ENCODE measurements around the gene FOLR1. TPM values are rescaled to one million over a fixed set of nuclear protein-coding genes. Genes with fewer than 3 reads are reported as not detected.
A peak's percentile ranks its signal among the peaks of the same experiment; 100 is the strongest.

Gene FOLR1
- total and polyA plus RNA-seq, 9 of the 15 experiments (the other 6 are each of a cell fraction or from before 2014, with no cell fraction given) = 0.22 to 2.3 (median 1.0) TPM

- peaks cover 3 to 22% of the 10 kb centered on the region in 2 experiments; a peak in 4 of 5 replicates for H3K4me1 ChIP-seq (replicated peaks in 1 of 2; ENCODE audit: control insufficient read depth in 2 of 2, insufficient read depth in 2 of 2, low read length in 2 of 2)
- H3K4me2 ChIP-seq (ENCODE audit: insufficient read depth, low read length) = no peak overlapping the region
- no peaks in the 10 kb centered on the region for H3K36me3 ChIP-seq (ENCODE audit: control insufficient read depth, insufficient read depth, low read length)
- DNase-seq (ENCODE audit: extremely low read depth in 1 of 4, low spot score in 3 of 4) (peak in 1 of 4 experiments; percentile 16), FAIRE-seq (no peak), ATAC-seq (peak; percentile 72)
- H3K27ac ChIP-seq (ENCODE audit: extremely low read depth, low read depth, low read length) = no peak overlapping the region; the same call in 2 of the 3 replicates
- ChIA-PET CTCF (ENCODE audit: low intra/inter-chr PET ratio) (no interaction called here), POLR2A (interaction anchor here (0.5 to 1.7 kb wide), 5 partner anchors 12 to 133 kb away, joined by 3 to 6 read pairs (median 3); no protein-coding TSS in a partner anchor)
- WGBS (ENCODE audit: insufficient coverage, low coverage, missing lambda C conversion rate) = 37% methylated on average over 3 of the region's 3 CpGs
- no peaks in the 10 kb centered on the region; a peak in 1 of 5 replicates for H3K27me3 ChIP-seq (ENCODE audit: control insufficient read depth in 2 of 2, insufficient read depth in 2 of 2, low read length in 2 of 2)
- in situ Hi-C loops (cut with MboI) (loop anchor here (5.0 kb wide), 1 partner anchor 133 kb away; no protein-coding TSS in a partner anchor), intact Hi-C loops (cut with micrococcal nuclease) (no loop called here)
- H2AFZ ChIP-seq (ENCODE audit: low read depth, low read length) = peak overlapping the region; percentile 82
- no peak overlapping the region for H3K9ac ChIP-seq (ENCODE audit: insufficient read depth in 1 of 2, low read depth in 2 of 2, low read length in 2 of 2)
- H4K20me1 ChIP-seq (replicated peaks; ENCODE audit: control insufficient read depth, insufficient read depth, low read length) = no peaks in the 10 kb centered on the region
- H3K79me2 ChIP-seq (ENCODE audit: control insufficient read depth, insufficient read depth, low read length) = no peaks in the 10 kb centered on the region
- no peak overlapping the region for H3K4me3 ChIP-seq
- no TSS peak for BruUV-seq (replicated peaks)
- no peaks in the 10 kb centered on the region for H3K9me1 ChIP-seq (ENCODE audit: control insufficient read depth, insufficient read depth, low read length)
- H3K9me3 ChIP-seq (replicated peaks; ENCODE audit: control insufficient read depth, insufficient read depth, low read depth, low read length) = no peaks in the 10 kb centered on the region
- TF ChIP-seq MLX (CRISPR knock-in tag; conservative IDR thresholded peaks at IDR 0.05) = no peak
- TF ChIP-seq PYGO2 (tag; IDR thresholded peaks at IDR 0.05) = peak; percentile 47; the same call in 1 of the 2 replicates
- TF ChIP-seq ZNF384 (IDR thresholded peaks at IDR 0.05; ENCODE audit: low read depth, low read length) = no peak
- TF ChIP-seq CEBPG (CRISPR knock-in tag; IDR thresholded peaks at IDR 0.05) = peak; percentile 75
- peak in 1 of 2 experiments; percentile 88; a peak in 2 of 4 replicates for TF ChIP-seq CEBPG (tag; conservative IDR thresholded peaks at IDR 0.05 in 1 of 2, IDR thresholded peaks at IDR 0.05 in 1 of 2)
- no peak for TF ChIP-seq DIDO1 (tag; IDR thresholded peaks at IDR 0.05; ENCODE audit: low read depth)
- TF ChIP-seq ZNF146 (CRISPR knock-in tag; IDR thresholded peaks at IDR 0.05; ENCODE audit: unreplicated experiment) = no peak
- TF ChIP-seq ATF4 (CRISPR knock-in tag; IDR thresholded peaks at IDR 0.05) = 0 out of 2 replicates have a peak, but pooled peaks have one; percentile 37
- TF ChIP-seq POLR2H (tag; IDR thresholded peaks at IDR 0.05; ENCODE audit: low read depth) = peak; percentile 25; the same call in 1 of the 2 replicates
- no peak for TF ChIP-seq CSDE1 (IDR thresholded peaks at IDR 0.05)
- TF ChIP-seq L3MBTL2 (IDR thresholded peaks at IDR 0.05) = peak; percentile 58; the same call in 1 of the 2 replicates
- TF ChIP-seq ATF7 (IDR thresholded peaks at IDR 0.05) = peak; percentile 46; the same call in 1 of the 2 replicates
- 0 out of 2 replicates have a peak, but pooled peaks have one; percentile 8 for TF ChIP-seq ZNF76 (CRISPR knock-in tag; IDR thresholded peaks at IDR 0.05; ENCODE audit: borderline replicate concordance)
- TF ChIP-seq ZNF644 (tag; IDR thresholded peaks at IDR 0.05; ENCODE audit: low read depth) = no peak
- TF ChIP-seq, protein P1, sequence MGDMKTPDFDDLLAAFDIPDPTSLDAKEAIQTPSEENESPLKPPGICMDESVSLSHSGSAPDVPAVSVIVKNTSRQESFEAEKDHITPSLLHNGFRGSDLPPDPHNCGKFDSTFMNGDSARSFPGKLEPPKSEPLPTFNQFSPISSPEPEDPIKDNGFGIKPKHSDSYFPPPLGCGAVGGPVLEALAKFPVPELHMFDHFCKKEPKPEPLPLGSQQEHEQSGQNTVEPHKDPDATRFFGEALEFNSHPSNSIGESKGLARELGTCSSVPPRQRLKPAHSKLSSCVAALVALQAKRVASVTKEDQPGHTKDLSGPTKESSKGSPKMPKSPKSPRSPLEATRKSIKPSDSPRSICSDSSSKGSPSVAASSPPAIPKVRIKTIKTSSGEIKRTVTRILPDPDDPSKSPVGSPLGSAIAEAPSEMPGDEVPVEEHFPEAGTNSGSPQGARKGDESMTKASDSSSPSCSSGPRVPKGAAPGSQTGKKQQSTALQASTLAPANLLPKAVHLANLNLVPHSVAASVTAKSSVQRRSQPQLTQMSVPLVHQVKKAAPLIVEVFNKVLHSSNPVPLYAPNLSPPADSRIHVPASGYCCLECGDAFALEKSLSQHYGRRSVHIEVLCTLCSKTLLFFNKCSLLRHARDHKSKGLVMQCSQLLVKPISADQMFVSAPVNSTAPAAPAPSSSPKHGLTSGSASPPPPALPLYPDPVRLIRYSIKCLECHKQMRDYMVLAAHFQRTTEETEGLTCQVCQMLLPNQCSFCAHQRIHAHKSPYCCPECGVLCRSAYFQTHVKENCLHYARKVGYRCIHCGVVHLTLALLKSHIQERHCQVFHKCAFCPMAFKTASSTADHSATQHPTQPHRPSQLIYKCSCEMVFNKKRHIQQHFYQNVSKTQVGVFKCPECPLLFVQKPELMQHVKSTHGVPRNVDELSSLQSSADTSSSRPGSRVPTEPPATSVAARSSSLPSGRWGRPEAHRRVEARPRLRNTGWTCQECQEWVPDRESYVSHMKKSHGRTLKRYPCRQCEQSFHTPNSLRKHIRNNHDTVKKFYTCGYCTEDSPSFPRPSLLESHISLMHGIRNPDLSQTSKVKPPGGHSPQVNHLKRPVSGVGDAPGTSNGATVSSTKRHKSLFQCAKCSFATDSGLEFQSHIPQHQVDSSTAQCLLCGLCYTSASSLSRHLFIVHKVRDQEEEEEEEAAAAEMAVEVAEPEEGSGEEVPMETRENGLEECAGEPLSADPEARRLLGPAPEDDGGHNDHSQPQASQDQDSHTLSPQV (IDR thresholded peaks at IDR 0.05) = peak; percentile 18; the same call in 1 of the 2 replicates
Measured at GRCh38 chr11:72154816-72155215, 37.1 kb upstream of the FOLR1 start.

Measured in K562 (cell line).